ENCODE data around the gene CD7.

DNA sequence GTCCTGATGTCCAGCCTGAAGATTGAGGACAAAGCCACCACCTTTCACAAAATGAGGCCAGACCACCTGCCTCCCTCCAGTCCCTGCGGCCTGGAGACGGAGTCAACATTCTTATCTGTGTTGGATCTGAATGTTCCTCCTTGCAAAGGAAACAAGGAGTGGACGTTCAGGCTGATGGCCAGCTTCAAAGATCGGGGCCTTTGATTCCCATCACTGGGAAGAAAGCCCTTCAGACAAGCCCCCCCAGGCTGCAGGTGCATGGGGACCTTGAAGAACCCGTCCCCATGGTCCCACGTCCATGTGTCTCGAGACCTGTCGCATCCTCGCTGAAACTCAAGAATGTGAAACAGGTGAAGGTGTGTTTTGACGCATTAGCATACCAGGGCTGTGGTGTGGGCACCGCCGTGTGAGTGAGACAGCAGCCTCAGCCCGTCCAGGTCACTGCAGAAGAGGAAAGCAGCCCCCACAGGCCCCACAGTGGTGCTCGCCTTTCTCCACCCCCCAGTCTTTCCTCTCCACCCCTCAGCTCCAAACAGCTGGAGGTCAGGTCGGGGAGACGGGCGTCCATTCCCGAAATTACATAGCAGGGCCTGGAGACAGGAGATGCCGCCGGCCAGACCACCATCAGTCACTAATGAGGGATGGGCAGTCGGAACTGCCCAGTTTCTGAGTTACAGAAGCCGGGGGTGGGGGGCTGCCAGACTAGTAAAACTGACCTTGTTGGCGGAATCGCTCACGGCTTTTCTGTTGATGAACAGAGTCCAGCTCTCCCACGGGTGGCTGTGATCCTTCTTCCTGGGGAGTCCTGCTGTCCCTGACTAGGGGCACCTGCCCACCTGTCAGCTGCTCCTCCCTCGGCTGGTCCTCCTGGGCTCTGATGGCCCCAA is 43.0 kb downstream of the CD7 start:
- TF ChIP-seq POLR2A (IDR thresholded peaks at IDR 0.05) = no peak
- TF ChIP-seq, protein P1, sequence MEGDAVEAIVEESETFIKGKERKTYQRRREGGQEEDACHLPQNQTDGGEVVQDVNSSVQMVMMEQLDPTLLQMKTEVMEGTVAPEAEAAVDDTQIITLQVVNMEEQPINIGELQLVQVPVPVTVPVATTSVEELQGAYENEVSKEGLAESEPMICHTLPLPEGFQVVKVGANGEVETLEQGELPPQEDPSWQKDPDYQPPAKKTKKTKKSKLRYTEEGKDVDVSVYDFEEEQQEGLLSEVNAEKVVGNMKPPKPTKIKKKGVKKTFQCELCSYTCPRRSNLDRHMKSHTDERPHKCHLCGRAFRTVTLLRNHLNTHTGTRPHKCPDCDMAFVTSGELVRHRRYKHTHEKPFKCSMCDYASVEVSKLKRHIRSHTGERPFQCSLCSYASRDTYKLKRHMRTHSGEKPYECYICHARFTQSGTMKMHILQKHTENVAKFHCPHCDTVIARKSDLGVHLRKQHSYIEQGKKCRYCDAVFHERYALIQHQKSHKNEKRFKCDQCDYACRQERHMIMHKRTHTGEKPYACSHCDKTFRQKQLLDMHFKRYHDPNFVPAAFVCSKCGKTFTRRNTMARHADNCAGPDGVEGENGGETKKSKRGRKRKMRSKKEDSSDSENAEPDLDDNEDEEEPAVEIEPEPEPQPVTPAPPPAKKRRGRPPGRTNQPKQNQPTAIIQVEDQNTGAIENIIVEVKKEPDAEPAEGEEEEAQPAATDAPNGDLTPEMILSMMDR (IDR thresholded peaks at IDR 0.05) = no peak

All from vagina (tissue), 2 donors.